ACC112 (cell line): ENCODE results near the gene THAP9.
"Not testable (repeated sequence)": the region's sequence is repeated elsewhere in the genome, so short reads cannot be mapped to it uniquely, and the experiment has no call there.

Source experiments
- H2AFZ ChIP-seq: fragments of 200-600 bp; sonication (generic); one replicate; pipeline ENCODE4 v1.6.0; 2017; ENCODE audit warnings: antibody characterized with exemption, low read length; ENCODE audit not compliant: unreplicated experiment
- H3K27ac ChIP-seq: fragments of 200-600 bp; sonication (generic); 2 replicates; pipeline ENCODE4 v1.5.1; 2014; ENCODE audit warnings: low read depth, mild to moderate bottlenecking, antibody characterized with exemption, low read length, moderate library complexity
- H3K27me3 ChIP-seq: fragments of 200-600 bp; sonication (generic); 2 replicates; pipeline ENCODE4 v1.6.1; 2014; ENCODE audit warnings: mild to moderate bottlenecking, antibody characterized with exemption, low read length, moderate library complexity, mixed read lengths; ENCODE audit not compliant: insufficient read depth
- H3K36me3 ChIP-seq: fragments of 200-600 bp; sonication (generic); 2 replicates; pipeline ENCODE4 v1.6.1; 2016; ENCODE audit warnings: mild to moderate bottlenecking, antibody characterized with exemption, low read length, moderate library complexity, mixed read lengths; ENCODE audit not compliant: insufficient read depth
- H3K4me1 ChIP-seq: fragments of 200-600 bp; sonication (generic); one replicate; pipeline ENCODE4 v1.6.1; 2016; ENCODE audit warnings: low read length, mixed read lengths; ENCODE audit not compliant: insufficient read depth, unreplicated experiment, control insufficient read depth
- H3K4me3 ChIP-seq: fragments of 200-600 bp; sonication (generic); 2 replicates; pipeline ENCODE4 v1.5.1; 2014; ENCODE audit warnings: mild to moderate bottlenecking, low read depth, low read length
- H3K79me2 ChIP-seq: fragments of 200-600 bp; sonication (generic); one replicate; pipeline ENCODE4 v1.6.0; 2016; ENCODE audit warnings: low read length; ENCODE audit not compliant: control insufficient read depth, unreplicated experiment, insufficient read depth

Gene THAP9

GRCh38 chr4:82913968-82914367 lies 13.4 kb downstream of the THAP9 start:
- not testable (repeated sequence) for H3K27ac ChIP-seq, H3K4me3 ChIP-seq, H3K27me3 ChIP-seq, H3K79me2 ChIP-seq, H3K4me1 ChIP-seq, H2AFZ ChIP-seq, H3K36me3 ChIP-seq

- Histone ChIP-seq H3K27me3 (no peaks in the 10 kb centered on the region), H3K27ac (no peak overlapping the region), H2AFZ (no peak overlapping the region), H3K36me3 (peaks cover 9% of the 10 kb centered on the region; the same call in 1 of the 2 replicates), H3K4me1 (peaks cover 4% of the 10 kb centered on the region), H3K79me2 (no peaks in the 10 kb centered on the region), H3K4me3 (no peak overlapping the region)
These were observed 17.6 kb downstream of the THAP9 start for GRCh38 chr4:82918091-82918490.

GRCh38 chr4:82919386-82919785 lies 18.9 kb downstream of the THAP9 start:
- Histone ChIP-seq H3K4me1 (no peaks in the 10 kb centered on the region), H3K79me2 (no peaks in the 10 kb centered on the region), H3K4me3 (no peak overlapping the region), H3K27me3 (no peaks in the 10 kb centered on the region), H2AFZ (no peak overlapping the region), H3K27ac (no peak overlapping the region), H3K36me3 (peaks cover 9% of the 10 kb centered on the region; the same call in 1 of the 2 replicates)

GRCh38 chr4:82921795-82922194 lies 21.3 kb downstream of the THAP9 start:
- Histone ChIP-seq H3K27ac (no peak overlapping the region), H3K27me3 (no peaks in the 10 kb centered on the region), H3K4me3 (no peak overlapping the region), H3K79me2 (no peaks in the 10 kb centered on the region), H3K36me3 (peaks cover 9% of the 10 kb centered on the region; the same call in 1 of the 2 replicates), H2AFZ (no peak overlapping the region), H3K4me1 (no peaks in the 10 kb centered on the region)

GRCh38 chr4:82930848-82931755 lies 30.6 kb downstream of the THAP9 start:
- Histone ChIP-seq H3K36me3 (peaks cover 19% of the 10 kb centered on the region), H2AFZ (no peak overlapping the region), H3K4me3 (no peak overlapping the region), H3K27ac (no peak overlapping the region), H3K4me1 (no peaks in the 10 kb centered on the region), H3K27me3 (no peaks in the 10 kb centered on the region), H3K79me2 (no peaks in the 10 kb centered on the region)

GRCh38 chr4:82934441-82934840 lies 33.9 kb downstream of the THAP9 start:
- Histone ChIP-seq H3K27ac (no peak overlapping the region), H3K79me2 (no peaks in the 10 kb centered on the region), H3K27me3 (no peaks in the 10 kb centered on the region), H3K36me3 (peaks cover 25% of the 10 kb centered on the region), H3K4me1 (no peaks in the 10 kb centered on the region), H3K4me3 (no peak overlapping the region), H2AFZ (no peak overlapping the region)

- Histone ChIP-seq H3K36me3 (peaks cover 19% of the 10 kb centered on the region), H3K27me3 (no peaks in the 10 kb centered on the region), H3K79me2 (no peaks in the 10 kb centered on the region), H3K4me3 (no peak overlapping the region), H3K27ac (no peak overlapping the region), H3K4me1 (no peaks in the 10 kb centered on the region), H2AFZ (no peak overlapping the region)
These were observed 38.9 kb downstream of the THAP9 start for GRCh38 chr4:82939414-82939813.

- Histone ChIP-seq H3K36me3 (peaks cover 7% of the 10 kb centered on the region; the same call in 1 of the 2 replicates), H3K27me3 (no peaks in the 10 kb centered on the region), H3K79me2 (peaks cover 3% of the 10 kb centered on the region), H3K4me3 (no peak overlapping the region), H2AFZ (no peak overlapping the region), H3K4me1 (peaks cover 6% of the 10 kb centered on the region), H3K27ac (no peak overlapping the region)
These were observed 47.0 kb downstream of the THAP9 start for GRCh38 chr4:82947498-82947897.

GRCh38 chr4:82948647-82949204 lies 48.2 kb downstream of the THAP9 start:
- Histone ChIP-seq H3K79me2 (peaks cover 3% of the 10 kb centered on the region), H3K4me1 (peaks cover 6% of the 10 kb centered on the region), H3K4me3 (no peak overlapping the region; the same call in 1 of the 2 replicates), H2AFZ (no peak overlapping the region), H3K27me3 (no peaks in the 10 kb centered on the region), H3K36me3 (peaks cover 7% of the 10 kb centered on the region; the same call in 1 of the 2 replicates), H3K27ac (peak overlapping the region; percentile 49; the same call in 1 of the 2 replicates)

GRCh38 chr4:82951196-82951595 lies 50.7 kb downstream of the THAP9 start:
- H3K4me1 ChIP-seq: peaks cover 6% of the 10 kb centered on the region
- H3K27me3 ChIP-seq: no peaks in the 10 kb centered on the region
- no peak overlapping the region for H3K4me3 ChIP-seq
- H3K79me2 ChIP-seq: peaks cover 3% of the 10 kb centered on the region
- peaks cover 2% of the 10 kb centered on the region; the same call in 1 of the 2 replicates for H3K36me3 ChIP-seq
- H3K27ac ChIP-seq: no peak overlapping the region
- H2AFZ ChIP-seq: no peak overlapping the region

GRCh38 chr4:82954212-82954611 lies 53.7 kb downstream of the THAP9 start:
- Histone ChIP-seq H2AFZ (no peak overlapping the region), H3K27ac (no peak overlapping the region), H3K79me2 (peaks cover 3% of the 10 kb centered on the region), H3K27me3 (no peaks in the 10 kb centered on the region), H3K4me3 (no peak overlapping the region), H3K36me3 (no peaks in the 10 kb centered on the region), H3K4me1 (no peaks in the 10 kb centered on the region)
